CD4-positive, alpha-beta T cell treated with Interleukin-12 subunit alpha and Interleukin-12 subunit beta, for 1 hour (primary cell): Measurements from ENCODE around the gene CLINT1.
"Not testable (repeated sequence)": the region's sequence is repeated elsewhere in the genome, so short reads cannot be mapped to it uniquely, and the experiment has no call there.

Source experiments
- DNase-seq: peaks from one replicate; pipeline ENCODE4 v3.0.0-alpha.2; 2020

The CLINT1 gene

DNA sequence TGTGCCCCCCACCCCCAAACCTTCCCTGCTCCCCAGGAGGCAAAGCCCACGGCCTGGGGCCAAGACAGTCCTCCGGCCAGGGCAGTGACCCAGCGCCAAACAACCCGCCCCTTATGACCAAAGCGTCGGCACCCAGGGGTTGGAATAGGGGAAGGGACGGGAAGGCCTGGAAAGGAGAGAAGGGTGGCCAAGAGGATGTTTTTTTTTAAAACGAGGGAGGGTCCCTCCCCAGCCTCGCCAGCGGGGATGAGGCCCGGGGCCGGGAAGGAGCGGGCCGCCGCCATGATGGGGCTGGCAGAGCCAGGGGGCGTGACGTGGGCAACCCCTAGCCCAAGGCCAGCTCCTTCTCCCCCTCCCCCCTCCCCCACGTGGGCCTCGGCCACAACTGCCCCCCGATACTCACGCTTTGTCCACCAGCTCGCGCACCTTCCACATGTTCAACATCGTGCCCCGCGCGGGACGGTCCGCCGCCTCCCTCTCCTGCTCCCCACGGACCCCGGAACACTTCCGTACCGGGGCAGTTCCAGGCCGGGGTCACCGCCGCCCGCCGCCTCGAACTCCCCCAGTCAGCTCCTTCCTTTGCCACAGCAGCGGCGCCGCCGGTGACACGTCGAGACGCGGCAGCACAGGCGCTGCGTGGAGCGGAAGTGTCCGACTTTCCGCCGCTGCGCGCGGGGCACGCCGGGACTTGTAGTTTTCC is at the start of gene CLINT1:
CLINT1 (minus strand) TSS at position 619 of the 700 bp plus-strand sequence; CDS start at position 444, 175 bp downstream.
- peak; percentile 89 for DNase-seq

DNA sequence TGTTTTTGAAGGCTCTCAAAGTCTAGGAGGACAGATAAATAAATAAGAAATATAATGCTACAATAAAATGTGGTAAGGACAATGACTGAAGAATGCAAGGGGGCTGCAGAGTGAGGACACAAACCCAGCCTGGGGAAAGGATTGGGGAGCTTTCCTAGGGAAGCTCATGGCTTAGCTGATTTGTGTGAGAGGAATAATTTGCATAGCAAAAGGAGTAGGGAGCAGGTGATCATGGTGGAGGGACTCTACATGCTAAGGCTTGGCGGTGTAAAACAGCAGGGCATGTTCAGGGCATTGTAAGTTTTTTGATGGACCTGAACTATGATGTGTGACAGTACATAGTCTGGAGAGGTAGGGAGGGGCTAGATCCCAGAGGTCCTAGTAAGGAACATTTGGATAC is 49.5 kb upstream of the CLINT1 start:
- DNase-seq = no peak

DNA sequence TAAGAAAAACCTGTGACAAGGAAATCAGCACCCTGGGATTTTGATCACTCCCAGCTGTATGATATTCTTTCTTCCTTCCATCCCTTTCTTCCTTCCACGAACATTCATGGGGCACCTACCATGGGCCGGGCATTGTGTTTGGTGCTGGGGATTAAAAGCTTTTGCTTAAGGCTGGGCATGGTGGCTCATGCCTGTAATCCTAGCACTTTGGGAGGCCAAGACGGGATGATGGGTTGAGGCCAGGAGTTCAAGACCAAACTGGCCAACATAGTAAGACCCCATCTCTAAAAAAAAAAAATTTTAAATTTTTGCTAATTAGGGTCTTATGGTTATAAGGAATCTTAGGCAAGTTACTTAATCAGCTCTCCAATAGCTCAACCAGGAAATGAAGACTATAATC is 48.5 kb upstream of the CLINT1 start:
- no peak for DNase-seq

DNA sequence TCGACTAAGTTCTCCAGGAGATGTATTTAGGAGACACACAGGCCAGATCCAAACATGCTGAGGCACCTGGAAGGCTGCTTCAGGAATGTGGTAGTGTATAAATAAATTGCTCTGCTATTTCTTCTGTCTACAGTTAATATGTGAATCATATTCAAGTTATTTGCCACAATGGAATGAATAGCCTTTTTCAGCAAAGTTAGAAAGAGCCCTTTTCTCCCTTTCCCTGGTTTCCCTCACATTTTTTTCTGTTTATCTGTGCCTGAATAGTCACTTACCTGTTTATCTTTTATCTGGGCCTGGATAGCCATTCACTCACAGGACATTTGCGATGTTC is 44.1 kb upstream of the CLINT1 start:
- no peak for DNase-seq

DNA sequence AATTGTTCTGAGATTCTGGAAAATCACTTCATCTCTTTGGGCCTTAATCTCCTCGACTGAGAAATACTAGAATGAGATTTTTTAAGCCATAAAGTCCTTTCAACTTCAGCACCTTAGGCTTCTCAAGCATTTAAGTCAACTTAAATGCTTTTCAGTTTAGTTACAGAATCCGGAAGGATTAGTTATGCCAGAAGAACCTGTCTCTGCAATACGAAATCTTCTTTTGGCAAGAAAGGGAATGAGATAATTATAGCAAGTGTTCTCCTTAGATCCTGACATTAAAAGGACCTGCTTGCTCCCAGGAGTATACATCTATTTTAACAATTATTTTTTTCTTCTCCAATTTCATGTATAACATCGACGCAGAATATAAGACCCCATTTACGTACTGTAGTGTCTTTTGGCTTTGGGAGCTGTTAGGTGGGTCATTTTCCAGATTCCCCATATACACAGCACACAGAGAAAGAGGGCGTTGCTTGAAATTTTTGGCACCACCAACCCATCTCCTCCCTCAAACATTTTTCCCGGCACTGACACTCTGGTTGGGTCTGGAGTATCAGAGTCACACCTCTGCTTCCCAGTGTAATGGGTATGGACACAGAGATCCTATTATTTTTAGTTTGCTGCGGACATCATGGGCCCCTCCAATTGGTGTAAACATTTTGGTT is 43.6 kb upstream of the CLINT1 start:
- DNase-seq = no peak

DNA sequence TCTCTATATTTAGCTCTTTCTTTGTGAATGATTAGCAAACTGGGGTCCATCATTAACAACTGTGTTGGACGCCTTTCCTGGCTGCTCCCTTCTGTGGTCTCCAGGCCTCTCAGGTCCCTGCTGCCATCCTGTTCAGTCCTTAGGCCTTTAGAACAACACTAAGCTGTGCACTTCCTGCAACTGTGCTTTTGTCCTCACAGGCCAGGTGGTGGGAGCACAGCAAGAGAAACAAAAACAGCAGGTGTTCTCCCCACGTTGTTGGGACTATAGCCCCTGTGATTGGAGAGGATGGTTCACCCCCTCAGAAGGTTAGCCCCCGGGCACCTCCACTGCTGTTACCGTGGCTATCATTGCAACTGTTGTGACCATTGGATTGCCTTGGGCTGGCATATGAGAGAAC is 41.7 kb upstream of the CLINT1 start:
- no peak for DNase-seq

DNA sequence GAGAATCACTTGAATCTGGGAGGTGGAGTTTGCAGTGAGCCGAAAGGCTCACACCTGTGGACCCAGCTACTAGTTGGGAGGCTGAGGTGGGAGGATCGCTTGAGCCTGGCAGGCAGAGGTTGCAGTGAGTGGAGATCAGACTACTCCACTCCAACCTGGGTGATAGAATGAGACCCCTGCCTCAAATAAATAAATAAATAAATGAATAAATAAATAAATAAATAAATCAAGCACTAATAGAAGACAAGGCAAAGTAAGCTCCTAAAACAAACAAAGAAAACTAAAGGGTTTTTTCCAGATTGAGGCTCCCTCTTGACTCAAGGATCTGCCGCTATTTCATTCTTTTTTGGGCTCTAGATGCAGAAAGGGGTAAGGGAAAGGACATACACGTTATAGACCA is 34.7 kb upstream of the CLINT1 start:
- DNase-seq = no peak

DNA sequence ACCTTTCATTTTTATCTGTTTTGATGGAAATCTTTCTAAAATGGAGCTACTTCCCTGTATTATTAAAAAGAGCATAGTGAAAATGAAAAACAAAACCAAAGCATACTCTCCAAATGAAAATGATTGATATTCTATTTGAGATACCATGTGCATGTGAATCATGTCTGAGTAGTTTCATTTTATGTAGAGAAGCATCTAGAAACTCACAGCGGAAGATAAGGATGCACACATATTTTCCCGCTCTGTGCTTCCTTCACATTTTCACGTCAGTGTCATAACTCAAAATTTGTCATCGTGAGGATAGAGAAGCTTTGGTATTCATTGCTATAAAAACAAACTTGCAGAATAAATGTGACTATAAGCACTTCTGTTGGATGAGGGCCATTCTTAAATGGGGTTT is 34.0 kb upstream of the CLINT1 start:
- DNase-seq = no peak

DNA sequence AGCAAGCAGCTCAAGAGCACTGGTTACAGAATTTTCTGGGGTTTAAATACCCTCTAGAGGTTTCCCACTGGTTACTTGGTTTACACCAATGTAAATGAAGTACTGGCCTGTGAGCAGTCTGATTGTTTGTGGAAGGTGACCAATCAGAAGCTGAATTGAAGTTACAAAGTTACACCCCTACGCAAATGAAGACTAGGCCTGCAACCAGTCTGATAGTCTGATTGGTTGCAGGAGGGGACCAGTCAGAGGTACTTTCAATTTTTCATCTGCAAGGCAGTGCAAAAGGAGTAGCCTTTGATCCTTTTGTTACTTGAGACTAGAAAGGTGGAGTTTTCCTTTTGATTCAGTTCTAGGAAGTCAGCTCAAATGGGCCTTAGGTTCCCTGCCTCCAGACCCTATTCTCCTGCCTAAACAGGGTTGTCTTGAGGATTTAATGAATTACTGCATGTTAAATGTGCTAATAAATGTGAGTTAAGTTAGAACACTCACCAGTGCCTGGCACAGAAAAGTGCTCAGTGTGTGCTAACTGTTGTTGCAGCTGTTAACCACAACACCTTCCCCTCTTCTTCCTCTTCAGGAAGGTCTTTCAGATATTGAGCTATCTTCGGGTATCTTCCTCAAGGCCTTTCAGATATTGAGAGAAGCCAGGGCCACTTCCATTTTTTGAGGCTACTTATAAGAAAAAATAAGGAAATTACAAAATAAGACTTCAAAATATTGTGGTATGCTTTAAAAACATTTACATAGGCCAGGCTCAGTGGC is 32.1 kb upstream of the CLINT1 start:
- peak; percentile 26 for DNase-seq

DNA sequence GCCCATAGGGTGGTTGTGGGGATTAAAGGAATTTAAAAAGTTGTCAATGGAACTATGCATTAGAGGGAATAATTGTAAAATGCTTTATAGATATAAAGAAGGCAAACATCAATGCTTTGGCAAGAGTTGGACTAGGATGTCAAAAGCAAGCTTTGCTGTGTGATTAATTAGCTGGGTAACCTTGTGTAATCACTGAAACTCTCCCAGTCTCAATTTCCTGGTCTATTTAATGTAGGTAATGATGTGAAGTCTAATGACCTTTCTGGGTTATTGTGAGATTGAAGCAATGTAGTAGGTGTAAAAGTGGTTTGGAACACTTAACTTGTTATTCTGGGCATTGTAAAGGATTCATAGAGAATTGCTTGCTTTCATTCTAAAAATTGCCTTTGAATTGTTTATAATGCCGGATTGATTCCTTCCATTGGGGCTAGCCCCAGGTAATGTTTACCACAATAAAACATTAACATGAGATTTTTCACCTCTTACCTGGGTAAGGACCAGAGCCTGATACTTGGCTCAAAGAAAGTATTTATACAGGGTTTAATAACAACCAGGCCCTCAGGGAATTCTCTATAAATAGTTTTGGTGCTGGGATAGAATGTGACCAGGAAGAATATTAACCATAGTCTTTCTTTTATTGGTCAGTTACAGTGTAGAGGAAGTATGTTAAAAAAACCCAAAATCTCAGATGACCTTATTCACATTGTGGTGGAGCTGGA is 30.0 kb upstream of the CLINT1 start:
- DNase-seq = no peak

DNA sequence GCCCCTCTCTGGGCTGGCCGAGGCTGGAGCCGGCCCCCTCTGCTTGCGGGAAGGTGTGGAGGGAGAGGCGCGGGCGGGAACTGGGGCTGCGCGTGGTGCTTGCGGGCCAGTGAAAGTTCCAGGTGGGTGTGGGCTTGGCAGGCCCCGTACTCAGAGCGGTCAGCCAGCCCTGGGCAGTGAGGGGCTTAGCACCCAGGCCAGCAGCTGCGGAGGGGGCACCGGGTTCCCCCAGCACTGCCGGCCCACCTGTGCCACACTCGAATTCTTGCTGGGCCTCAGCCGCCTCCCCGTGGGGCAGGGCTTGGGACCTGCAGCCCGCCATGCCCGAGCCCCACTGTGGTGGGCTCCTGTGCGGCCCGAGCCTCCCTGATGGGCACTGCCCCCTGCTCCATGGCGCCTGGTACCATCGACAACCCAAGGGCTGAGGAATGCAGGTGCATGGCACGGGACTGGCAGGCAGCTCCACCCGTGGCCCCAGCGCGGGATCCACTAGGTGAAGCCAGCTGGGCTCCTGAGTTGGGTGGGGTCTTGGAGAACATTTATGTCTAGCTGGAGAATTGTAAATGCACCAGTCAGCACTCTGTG is 27.9 kb upstream of the CLINT1 start:
- no peak for DNase-seq

DNA sequence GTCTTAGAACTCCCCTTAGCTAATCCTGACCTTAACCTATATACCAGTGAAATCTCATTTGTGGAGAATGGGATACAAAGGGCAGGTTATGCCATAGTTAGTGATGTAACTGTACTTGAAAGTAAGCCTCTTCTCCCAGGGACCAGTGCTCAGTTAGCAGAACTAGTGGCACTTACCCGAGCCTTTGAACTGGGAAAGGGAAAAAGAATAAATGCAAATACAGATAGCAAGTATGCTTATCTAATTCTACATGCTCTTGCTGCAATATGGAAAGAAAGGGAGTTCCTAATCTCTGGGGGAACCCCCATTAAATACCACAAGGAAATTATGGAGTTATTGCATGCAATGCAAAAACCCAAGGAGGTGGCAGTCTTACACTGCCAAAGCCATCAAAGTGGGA is 26.1 kb upstream of the CLINT1 start:
- DNase-seq = not testable (repeated sequence)

DNA sequence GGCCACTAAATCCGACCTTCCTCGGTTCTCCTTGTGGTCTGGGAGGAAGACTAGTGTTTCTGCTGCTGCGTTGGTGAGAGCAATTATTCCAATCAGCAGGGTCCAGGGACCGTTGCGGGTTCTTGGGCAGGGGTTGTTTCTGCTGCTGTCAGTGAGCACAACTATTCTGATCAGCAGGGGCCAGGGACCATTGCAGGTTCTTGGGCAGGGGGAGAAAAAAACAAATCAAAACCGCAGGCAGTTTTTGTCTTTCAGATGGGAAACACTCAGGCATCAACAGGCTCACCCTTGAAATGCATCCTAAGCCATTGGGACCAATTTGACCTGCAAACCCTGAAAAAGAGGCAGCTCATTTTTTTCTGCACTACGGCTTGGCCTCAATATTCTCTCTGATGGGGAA is 22.6 kb upstream of the CLINT1 start:
- DNase-seq = not testable (repeated sequence)

DNA sequence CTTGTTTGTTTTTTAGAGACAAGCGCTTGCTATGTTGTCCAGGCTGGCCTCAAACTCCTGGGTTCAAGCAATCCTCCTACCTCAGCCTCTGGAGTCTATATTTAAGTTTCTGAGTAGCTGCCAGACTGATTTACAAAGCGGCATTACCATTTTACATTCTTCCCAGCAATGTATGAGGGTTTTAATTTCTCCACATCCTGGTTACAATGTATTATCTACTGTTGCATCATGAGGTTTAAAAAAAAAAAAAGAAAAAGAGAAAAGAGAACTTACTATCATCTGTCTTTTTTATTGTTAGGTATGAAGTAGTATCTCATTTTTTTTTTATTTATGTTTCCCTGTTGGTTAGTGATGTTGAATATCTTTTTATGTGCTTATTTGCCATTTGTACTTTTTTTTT is 18.9 kb upstream of the CLINT1 start:
- no peak for DNase-seq

DNA sequence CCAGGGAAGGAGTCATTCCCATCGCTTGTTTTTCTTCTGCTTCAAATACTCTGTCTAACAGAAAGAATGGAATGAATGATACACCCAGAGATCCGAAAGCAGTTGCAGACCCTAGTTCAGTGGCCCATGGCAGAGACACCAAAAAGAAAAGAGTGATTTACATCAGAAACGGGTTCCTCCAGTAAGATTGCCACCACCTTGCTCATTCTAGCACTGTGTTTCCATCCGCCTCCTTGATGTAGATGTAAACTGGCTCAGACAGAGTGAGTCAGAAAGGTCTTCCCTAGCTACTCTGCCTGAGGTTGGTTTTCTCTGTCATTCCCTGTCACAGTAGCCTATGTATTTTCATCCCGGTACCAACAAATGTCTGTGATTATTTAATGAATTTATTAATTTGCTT is 15.9 kb upstream of the CLINT1 start:
- no peak for DNase-seq

DNA sequence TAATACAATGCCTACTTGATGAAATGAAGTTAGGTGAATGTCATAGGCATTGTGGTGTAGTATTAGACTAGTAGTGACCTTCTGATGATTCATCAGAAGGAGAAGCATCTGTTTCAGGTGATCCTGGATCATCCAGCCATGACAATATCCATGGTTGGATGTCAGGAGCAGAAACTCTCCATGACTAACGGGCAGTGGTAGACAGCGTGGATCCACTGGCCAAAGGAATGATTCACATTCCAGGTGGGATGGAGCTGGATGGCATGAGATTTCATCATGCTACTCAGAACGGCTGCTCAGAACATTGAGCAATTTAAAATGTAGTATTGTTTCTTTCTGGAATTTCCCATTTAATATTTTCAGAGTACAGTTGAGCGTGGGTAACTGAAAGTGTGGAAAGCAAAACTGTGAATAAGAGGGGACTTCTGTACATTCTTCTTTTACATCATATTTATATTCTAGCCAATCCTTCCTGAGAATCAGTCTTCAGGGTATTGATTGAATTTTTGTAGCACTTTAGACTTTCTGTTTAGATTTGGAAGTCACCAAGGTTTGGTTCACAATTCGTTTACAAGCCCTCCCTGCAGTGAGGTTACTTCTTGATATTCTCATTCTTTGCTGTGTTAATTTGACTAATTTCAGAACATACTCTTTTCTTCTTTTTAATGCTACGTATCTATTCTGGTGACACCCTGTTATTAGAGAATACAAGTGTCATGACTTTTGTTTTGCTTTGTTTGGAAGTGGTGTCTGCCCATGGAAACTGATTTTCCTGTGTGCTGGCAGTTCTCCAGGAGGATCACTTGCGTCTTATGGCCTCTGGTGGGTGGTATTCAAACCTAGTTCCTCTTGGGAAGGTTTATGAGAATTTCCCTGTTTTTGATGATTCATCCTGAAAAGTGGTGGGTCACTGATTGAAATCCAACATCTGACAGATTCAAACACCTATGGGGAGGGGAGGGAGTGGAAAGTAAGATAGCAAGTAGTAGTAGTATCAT is 12.2 kb upstream of the CLINT1 start:
- no peak for DNase-seq

DNA sequence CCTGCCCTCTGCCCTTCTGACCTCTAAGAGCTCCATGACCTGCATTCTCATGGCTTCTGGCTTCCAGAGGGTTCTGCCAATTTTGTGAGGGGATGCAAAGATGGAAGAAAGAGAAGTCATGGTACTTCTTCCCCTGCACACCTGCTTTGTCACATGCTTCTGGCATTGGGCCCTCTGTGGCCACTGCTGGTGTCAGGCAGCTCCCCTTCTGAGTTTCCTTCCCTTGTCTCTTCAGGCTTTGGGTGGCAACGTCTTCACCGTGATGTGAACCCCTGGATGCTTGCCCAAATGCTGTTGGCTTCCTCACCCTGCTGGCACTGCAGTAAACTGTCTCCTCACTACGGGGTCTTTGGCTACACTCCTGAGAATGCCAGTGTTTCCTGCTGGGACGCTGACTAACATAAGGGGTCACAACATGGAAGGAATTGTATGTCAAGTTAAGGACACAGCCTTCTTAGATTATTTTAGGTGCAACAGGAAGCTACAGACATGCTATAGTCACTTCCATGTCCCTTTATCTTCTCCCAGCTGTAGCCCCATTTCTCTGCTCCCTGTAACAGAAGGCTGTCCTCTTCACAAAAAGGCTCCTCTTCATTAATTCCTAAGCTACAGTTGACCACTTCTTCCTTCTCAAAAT is 8.9 kb upstream of the CLINT1 start:
- no peak for DNase-seq

DNA sequence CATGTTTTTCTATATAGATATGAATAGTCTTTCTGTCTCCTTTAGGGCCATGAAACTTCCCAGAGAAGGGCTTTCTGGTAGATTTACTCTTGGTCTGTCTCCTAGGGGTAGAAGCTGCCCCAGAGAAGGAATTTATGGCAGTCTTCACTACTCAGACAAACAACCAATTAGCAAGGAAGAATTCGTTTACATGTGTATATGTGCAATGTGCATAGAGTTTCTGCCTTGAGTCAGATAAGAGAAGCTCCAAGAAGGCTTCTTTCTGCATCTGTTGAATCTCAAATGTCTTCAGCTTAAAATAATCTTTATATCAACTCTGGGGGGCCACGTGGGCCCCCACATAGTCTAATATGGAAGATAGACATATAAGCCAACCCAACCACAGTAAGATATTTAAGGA is 7.6 kb upstream of the CLINT1 start:
- no peak for DNase-seq

DNA sequence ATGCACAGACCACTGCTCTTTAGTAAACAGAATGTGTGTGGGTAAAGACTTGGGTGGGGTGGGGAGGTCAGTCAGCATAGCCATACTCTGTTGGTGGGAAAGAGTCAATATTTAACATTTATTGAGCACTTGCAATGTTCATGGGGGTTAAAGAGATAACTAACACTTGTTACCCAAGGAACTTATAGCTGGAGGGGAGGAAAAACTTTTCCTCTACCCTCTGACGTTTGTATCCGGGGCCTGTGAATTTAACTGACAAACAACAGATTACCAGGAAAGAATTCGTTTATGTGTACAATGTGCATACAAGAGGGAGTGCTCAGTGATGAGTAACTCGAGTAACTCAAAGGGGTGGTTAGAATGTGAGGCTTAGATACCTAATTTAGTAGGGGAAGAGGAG is 6.8 kb upstream of the CLINT1 start:
- no peak for DNase-seq

DNA sequence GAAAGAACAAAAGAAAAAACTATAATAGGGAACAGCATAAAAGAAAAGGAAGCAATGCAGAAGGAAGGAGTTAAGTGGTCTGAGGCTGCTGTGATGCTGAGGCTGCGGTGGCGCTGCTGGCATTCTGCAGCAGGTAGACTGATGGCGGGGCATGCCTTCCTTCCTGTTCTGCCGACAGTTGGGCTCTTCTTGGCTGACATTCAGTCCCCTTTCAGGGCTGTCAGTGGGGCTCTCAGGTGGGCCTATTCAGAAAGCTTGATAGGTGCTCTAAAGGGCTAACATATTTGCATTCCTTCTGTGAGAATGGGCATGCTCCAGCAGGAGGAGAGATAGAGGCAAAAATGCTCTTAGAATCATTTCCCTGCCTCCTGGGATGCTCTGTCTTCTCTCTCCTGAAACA is 5.1 kb upstream of the CLINT1 start:
- no peak for DNase-seq

DNA sequence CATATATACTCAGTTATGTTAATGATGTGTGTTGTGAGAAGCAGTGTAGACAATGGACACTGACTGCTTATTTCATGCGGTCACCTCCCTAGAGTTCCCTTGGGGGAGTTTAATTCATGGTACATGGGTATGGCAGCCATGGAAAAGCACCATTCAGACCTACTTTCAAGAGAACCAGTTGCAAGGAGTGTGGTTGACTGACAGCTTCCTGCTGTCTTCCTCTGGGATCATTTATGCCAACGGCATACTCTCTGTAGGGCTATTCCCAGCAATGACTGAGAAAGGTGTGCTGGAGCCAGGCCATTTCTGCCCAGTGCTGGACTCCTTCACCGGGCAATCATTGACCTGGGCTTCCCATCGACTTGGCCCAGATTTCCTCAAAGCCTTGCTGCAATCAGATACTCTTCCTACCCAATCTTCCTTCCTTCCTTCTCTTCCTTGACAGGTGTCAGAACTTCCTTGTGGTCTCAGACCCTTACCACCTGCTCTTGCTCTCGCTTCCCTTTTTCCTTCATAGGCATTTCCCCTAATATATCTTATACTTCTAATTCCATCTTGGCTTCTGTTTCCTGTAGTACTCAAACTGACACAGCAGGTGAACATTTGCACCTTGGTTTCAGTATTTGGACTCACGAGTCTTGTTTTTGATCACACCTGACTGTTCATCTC is 3.4 kb upstream of the CLINT1 start:
- no peak for DNase-seq
